GM10266 (cell line): ENCODE measurements around the gene PRCC.
"Not testable (repeated sequence)": the region's sequence is repeated elsewhere in the genome, so short reads cannot be mapped to it uniquely, and the experiment has no call there.

Experiments
- DNase-seq: peaks from one replicate; pipeline ENCODE4 v3.0.0; 2012; ENCODE audit errors: extremely low spot score
- CTCF ChIP-seq: IDR thresholded peaks from 2 replicates; pipeline ENCODE4 v1.5.1; 2012; ENCODE audit warnings: mild to moderate bottlenecking, low read depth; ENCODE audit not compliant: control insufficient read depth, insufficient read depth; ENCODE audit errors: missing control alignments

The PRCC gene

GRCh38 chr1:156754219-156754618 lies 13.1 kb upstream of the PRCC start:
- DNase-seq: no peak
- no peak for TF ChIP-seq CTCF

- TF ChIP-seq CTCF: no peak
- DNase-seq: no peak
These were observed 11.8 kb upstream of the PRCC start for GRCh38 chr1:156755527-156755950.

DNA sequence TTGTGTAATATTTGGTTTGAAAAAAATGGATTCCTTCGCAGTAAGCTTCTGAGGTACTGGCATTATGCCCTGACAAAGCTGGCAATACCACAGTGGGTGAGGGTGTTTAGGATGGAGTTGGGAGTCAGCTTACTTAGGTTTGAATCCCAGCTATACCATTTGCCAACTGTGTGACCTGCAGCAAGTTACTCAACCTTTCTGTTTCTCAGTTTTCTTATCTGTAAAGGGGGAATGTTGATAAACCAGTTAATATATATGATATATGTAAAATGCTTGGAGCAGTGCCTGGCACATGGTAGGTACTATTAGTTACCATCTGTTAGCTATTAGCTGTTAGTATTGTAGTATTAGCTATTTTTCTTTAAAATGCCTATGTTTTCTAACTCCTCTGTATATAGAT lies 11.0 kb upstream of the PRCC start:
- no peak for DNase-seq
- TF ChIP-seq CTCF: no peak

GRCh38 chr1:156757572-156758253 lies 9.6 kb upstream of the PRCC start:
- DNase-seq: not testable (repeated sequence)

DNA sequence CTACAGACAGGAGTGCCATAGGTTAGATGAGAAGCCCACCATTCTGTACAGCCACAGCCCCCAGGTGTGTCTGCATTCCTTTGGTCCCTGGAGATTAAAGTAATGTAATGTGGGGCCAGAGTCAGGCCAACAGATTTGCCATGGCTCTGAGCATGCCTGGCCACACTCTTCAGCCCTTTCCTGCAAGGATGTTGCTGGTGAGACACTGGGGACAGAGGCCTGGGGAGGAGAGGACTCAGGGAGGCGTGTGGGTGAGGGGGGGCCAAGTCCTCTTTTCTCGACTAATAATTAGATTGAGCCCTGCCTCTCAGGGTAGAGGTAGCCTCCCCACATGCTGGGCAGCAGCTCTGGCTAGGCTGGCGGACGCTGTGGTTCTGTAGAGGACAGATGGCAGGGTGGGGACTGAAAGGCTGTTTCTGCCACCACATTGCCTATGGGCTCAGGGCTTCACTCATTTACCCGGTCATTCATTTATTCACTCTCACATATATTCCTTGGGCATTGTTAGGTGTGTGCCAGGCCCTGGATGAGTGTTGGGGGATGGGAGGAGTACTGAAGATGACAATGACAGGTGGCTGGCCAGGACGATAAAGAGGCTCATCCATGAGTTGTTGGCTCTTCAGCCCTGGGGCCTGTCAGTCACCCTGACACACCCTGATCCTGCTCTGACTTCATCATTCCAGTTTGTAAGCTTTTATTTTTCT lies 7.1 kb upstream of the PRCC start:
- TF ChIP-seq CTCF: no peak
- DNase-seq: no peak

- no peak for TF ChIP-seq CTCF
- DNase-seq: no peak
These were observed 6.6 kb upstream of the PRCC start for GRCh38 chr1:156760796-156761104.

- DNase-seq: not testable (repeated sequence)
These were observed 2.2 kb upstream of the PRCC start for GRCh38 chr1:156765136-156765535.

GRCh38 chr1:156765666-156766065 lies 1.7 kb upstream of the PRCC start:
- DNase-seq: no peak
- TF ChIP-seq CTCF: no peak
